ENCODE measurements around the gene FAM53B. TPM values are rescaled to one million over a fixed set of nuclear protein-coding genes. Genes with fewer than 3 reads are reported as not detected.
"Not testable (repeated sequence)": the region's sequence is repeated elsewhere in the genome, so short reads cannot be mapped to it uniquely, and the experiment has no call there.

Gene FAM53B
- total RNA-seq, 4 donors from 2014 or later: 60.8 to 84.8 (median 78.8) TPM

GRCh38 chr10:124612611-124613498, 131.3 kb downstream of the FAM53B start:
- H3K4me1 ChIP-seq: peaks cover 0 to 63% (median 36%) of the 10 kb centered on the region in 4 donors
- no peaks in the 10 kb centered on the region for H3K27me3 ChIP-seq
- TF ChIP-seq CTCF (IDR thresholded peaks at IDR 0.05) (no peak), POLR2A (IDR thresholded peaks at IDR 0.05) (no peak)
- H3K4me3 ChIP-seq: no peak overlapping the region
- H3K36me3 ChIP-seq: peaks cover 0 to 27% (median 0%) of the 10 kb centered on the region in 3 donors
- no peaks in the 10 kb centered on the region for H3K9me3 ChIP-seq
- DNase-seq (ENCODE audit: low spot score in 2 of 2): no peak
- 32 to 46% methylated on average over 13 to 18 of the region's 18 CpGs for WGBS, 2 donors
- H3K27ac ChIP-seq: peak overlapping the region; percentile 8 to 83 (median 76)

- Histone ChIP-seq H3K27ac (peak overlapping the region; percentile 22 to 83 (median 76)), H3K27me3 (no peaks in the 10 kb centered on the region), H3K4me1 (peaks cover 0 to 67% (median 39%) of the 10 kb centered on the region in 4 donors), H3K9me3 (no peaks in the 10 kb centered on the region), H3K4me3 (no peak overlapping the region), H3K36me3 (peaks cover 0 to 15% (median 0%) of the 10 kb centered on the region in 3 donors)
- TF ChIP-seq POLR2A (IDR thresholded peaks at IDR 0.05): no peak
- no peak for TF ChIP-seq CTCF (IDR thresholded peaks at IDR 0.05)
- no peak for TF ChIP-seq EP300 (IDR thresholded peaks at IDR 0.05)
- DNase-seq (ENCODE audit: low spot score in 2 of 2): no peak
- WGBS, 2 donors: 74 to 86% methylated on average over 11 of the region's 11 CpGs
Measured at GRCh38 chr10:124611738-124612137, 132.4 kb downstream of the FAM53B start.

- not testable (repeated sequence) for H3K4me3 ChIP-seq; H3K36me3 ChIP-seq; DNase-seq (ENCODE audit: low spot score in 2 of 2); H3K9me3 ChIP-seq; H3K27me3 ChIP-seq
- H3K27ac ChIP-seq: peak overlapping the region in 3 of 4 donors; percentile 71 to 83 (median 82)
- H3K4me1 ChIP-seq: peaks cover 0 to 67% (median 43%) of the 10 kb centered on the region in 4 donors
- 91 to 93% methylated on average over 16 to 17 of the region's 17 CpGs for WGBS, 2 donors
Measured at GRCh38 chr10:124610851-124611250, 133.3 kb downstream of the FAM53B start.

GRCh38 chr10:124610186-124610585, 134.0 kb downstream of the FAM53B start:
- WGBS, 2 donors: 95 to 97% methylated on average over 18 to 19 of the region's 19 CpGs
- not testable (repeated sequence) for H3K9me3 ChIP-seq; H3K4me3 ChIP-seq; H3K27me3 ChIP-seq; DNase-seq (ENCODE audit: low spot score in 2 of 2); H3K36me3 ChIP-seq
- peaks cover 0 to 67% (median 45%) of the 10 kb centered on the region in 4 donors for H3K4me1 ChIP-seq
- peak overlapping the region in 1 of 4 donors; percentile 91 for H3K27ac ChIP-seq

GRCh38 chr10:124609698-124610097, 134.5 kb downstream of the FAM53B start:
- DNase-seq (ENCODE audit: low spot score in 2 of 2): no peak
- Histone ChIP-seq H3K36me3 (peaks cover 0 to under 1% (median 0%) of the 10 kb centered on the region in 3 donors), H3K27me3 (no peaks in the 10 kb centered on the region), H3K27ac (peak overlapping the region in 3 of 4 donors; percentile 2 to 91 (median 14)), H3K9me3 (no peaks in the 10 kb centered on the region), H3K4me3 (no peak overlapping the region), H3K4me1 (peaks cover 0 to 69% (median 46%) of the 10 kb centered on the region in 4 donors)
- no peak for TF ChIP-seq CTCF (IDR thresholded peaks at IDR 0.05)
- no peak for TF ChIP-seq EP300 (IDR thresholded peaks at IDR 0.05)
- TF ChIP-seq POLR2A (IDR thresholded peaks at IDR 0.05): no peak
- WGBS, 2 donors: 68 to 72% methylated on average over 11 of the region's 11 CpGs

- Histone ChIP-seq H3K36me3 (no peaks in the 10 kb centered on the region), H3K4me1 (peaks cover 0 to 71% (median 46%) of the 10 kb centered on the region in 4 donors), H3K27me3 (no peaks in the 10 kb centered on the region), H3K4me3 (peak overlapping the region in 1 of 4 donors; percentile 32), H3K27ac (peak overlapping the region; percentile 71 to 91 (median 83)), H3K9me3 (no peaks in the 10 kb centered on the region)
- no peak for DNase-seq (ENCODE audit: low spot score in 2 of 2)
- TF ChIP-seq EP300 (IDR thresholded peaks at IDR 0.05) (no peak), POLR2A (IDR thresholded peaks at IDR 0.05) (no peak), CTCF (IDR thresholded peaks at IDR 0.05) (no peak)
- WGBS, 2 donors: 70 to 81% methylated on average over 11 to 14 of the region's 14 CpGs
Measured at GRCh38 chr10:124608093-124608721, 136.0 kb downstream of the FAM53B start.

Measured in tibial nerve (tissue), 4 donors.